OCI-LY3 (cell line): ENCODE data around the gene TRDMT1.

Source experiments
- H2AFZ ChIP-seq: fragments of 200-600, 300-600 bp; shearing (Covaris generic); 2 replicates; pipeline ENCODE4 v1.6.0; 2014; ENCODE audit warnings: antibody characterized with exemption, low read depth, low read length
- H3K27ac ChIP-seq: fragments of 200-600, 300-600 bp; sonication (generic); 2 replicates; pipeline ENCODE4 v1.5.1; 2014; ENCODE audit warnings: mild to moderate bottlenecking, low read length, moderate library complexity, mixed read lengths
- H3K27me3 ChIP-seq: fragments of 200-600, 300-600 bp; sonication (generic); 2 replicates; pipeline ENCODE4 v1.6.1; 2014; ENCODE audit warnings: low read depth, low read length, mixed read lengths
- H3K36me3 ChIP-seq: fragments of 200-600, 300-600 bp; sonication (generic); replicated peaks from 2 replicates; pipeline ENCODE3; 2014; ENCODE audit warnings: low read depth, low read length, mixed read lengths
- H3K4me1 ChIP-seq: fragments of 300-600, 200-600 bp; sonication (generic); 2 replicates; pipeline ENCODE4 v1.6.1; 2014; ENCODE audit warnings: low read length, mixed read lengths
- H3K4me2 ChIP-seq: fragments of 200-600, 300-600 bp; sonication (generic); 2 replicates; pipeline ENCODE4 v1.6.1; 2014; ENCODE audit warnings: low read length, mixed read lengths
- H3K4me3 ChIP-seq: fragments of 300-600, 200-600 bp; sonication (generic); 2 replicates; pipeline ENCODE4 v1.5.1; 2014; ENCODE audit warnings: antibody characterized with exemption, mild to moderate bottlenecking, low read length, moderate library complexity
- H3K79me2 ChIP-seq: fragments of 300-600, 200-600 bp; shearing (Covaris generic); 2 replicates; pipeline ENCODE4 v1.6.1; 2014; ENCODE audit warnings: mild to moderate bottlenecking, low read length, mixed read lengths
- H3K9ac ChIP-seq: fragments of 300-600, 200-600 bp; shearing (Covaris generic); 2 replicates; pipeline ENCODE4 v1.6.0; 2014; ENCODE audit warnings: mild to moderate bottlenecking, low read length, moderate library complexity
- H3K9me3 ChIP-seq: fragments of 200-600, 300-600 bp; shearing (Covaris generic); 2 replicates; pipeline ENCODE4 v1.6.1; 2014; ENCODE audit warnings: low read length, mixed read lengths; ENCODE audit not compliant: insufficient read depth
- H4K20me1 ChIP-seq: fragments of 200-600, 300-600 bp; sonication (generic); 2 replicates; pipeline ENCODE4 v1.6.1; 2016; ENCODE audit warnings: low read length, mixed read lengths; ENCODE audit not compliant: insufficient read depth
- EZH2phosphoT487 ChIP-seq: fragments of 200-600 bp; shearing (Covaris generic); IDR thresholded peaks from 2 replicates; pipeline ENCODE4 v1.6.1; 2018; ENCODE audit warnings: antibody characterized with exemption, mixed run types, low read depth
- TF ChIP-seq, protein P1 (sequence below): fragments of 200-600, 300-600 bp; sonication (generic); IDR thresholded peaks from 2 replicates; pipeline ENCODE4 v1.5.1; 2014; ENCODE audit warnings: antibody characterized with exemption, low read length, low read depth

The TRDMT1 gene

GRCh38 chr10:17140386-17140761 lies 61.1 kb downstream of the TRDMT1 start:
- H2AFZ ChIP-seq = no peak overlapping the region
- H4K20me1 ChIP-seq = no peaks in the 10 kb centered on the region
- H3K9ac ChIP-seq = no peak overlapping the region
- no peak overlapping the region for H3K27ac ChIP-seq
- TF ChIP-seq EZH2phosphoT487 = no peak
- TF ChIP-seq, protein P1, sequence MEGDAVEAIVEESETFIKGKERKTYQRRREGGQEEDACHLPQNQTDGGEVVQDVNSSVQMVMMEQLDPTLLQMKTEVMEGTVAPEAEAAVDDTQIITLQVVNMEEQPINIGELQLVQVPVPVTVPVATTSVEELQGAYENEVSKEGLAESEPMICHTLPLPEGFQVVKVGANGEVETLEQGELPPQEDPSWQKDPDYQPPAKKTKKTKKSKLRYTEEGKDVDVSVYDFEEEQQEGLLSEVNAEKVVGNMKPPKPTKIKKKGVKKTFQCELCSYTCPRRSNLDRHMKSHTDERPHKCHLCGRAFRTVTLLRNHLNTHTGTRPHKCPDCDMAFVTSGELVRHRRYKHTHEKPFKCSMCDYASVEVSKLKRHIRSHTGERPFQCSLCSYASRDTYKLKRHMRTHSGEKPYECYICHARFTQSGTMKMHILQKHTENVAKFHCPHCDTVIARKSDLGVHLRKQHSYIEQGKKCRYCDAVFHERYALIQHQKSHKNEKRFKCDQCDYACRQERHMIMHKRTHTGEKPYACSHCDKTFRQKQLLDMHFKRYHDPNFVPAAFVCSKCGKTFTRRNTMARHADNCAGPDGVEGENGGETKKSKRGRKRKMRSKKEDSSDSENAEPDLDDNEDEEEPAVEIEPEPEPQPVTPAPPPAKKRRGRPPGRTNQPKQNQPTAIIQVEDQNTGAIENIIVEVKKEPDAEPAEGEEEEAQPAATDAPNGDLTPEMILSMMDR = no peak
- no peaks in the 10 kb centered on the region for H3K79me2 ChIP-seq
- H3K4me1 ChIP-seq = no peaks in the 10 kb centered on the region
- H3K27me3 ChIP-seq = no peaks in the 10 kb centered on the region
- H3K36me3 ChIP-seq = no peaks in the 10 kb centered on the region
- no peaks in the 10 kb centered on the region for H3K9me3 ChIP-seq
- H3K4me3 ChIP-seq = no peak overlapping the region
- H3K4me2 ChIP-seq = no peak overlapping the region

GRCh38 chr10:17138460-17139042 lies 62.9 kb downstream of the TRDMT1 start:
- Histone ChIP-seq H3K4me2 (no peak overlapping the region), H3K9ac (no peak overlapping the region), H3K27ac (no peak overlapping the region), H3K36me3 (no peaks in the 10 kb centered on the region), H2AFZ (no peak overlapping the region), H3K27me3 (no peaks in the 10 kb centered on the region), H3K9me3 (no peaks in the 10 kb centered on the region), H4K20me1 (no peaks in the 10 kb centered on the region), H3K4me3 (no peak overlapping the region), H3K79me2 (no peaks in the 10 kb centered on the region), H3K4me1 (no peaks in the 10 kb centered on the region)
- TF ChIP-seq, protein P1 = no peak
- TF ChIP-seq EZH2phosphoT487 = no peak

DNA sequence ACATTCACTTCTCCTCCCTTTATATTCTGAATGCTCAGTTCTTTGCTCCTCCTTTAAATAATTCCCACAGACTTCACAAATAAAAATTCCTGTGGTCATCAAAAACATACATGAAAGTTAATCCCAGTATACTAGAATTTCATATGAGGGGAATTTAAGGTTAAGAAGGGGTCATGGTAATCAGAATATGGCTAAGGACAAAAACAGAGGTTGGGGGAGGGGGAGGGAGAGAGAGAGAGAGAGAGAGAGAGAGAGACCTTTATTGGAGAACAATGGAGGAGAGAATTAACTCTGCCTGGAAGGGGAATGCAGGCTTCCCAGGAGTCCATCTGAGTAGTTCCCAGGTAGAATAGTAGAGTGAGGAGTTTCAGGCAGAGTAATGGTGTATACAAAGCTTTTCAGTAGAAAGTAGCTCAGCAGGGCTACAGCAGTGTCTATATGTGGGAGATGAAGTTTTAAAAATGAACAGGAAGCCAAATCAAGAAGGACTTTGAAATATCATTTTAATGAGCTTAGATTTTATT lies 66.7 kb downstream of the TRDMT1 start:
- Histone ChIP-seq H3K9me3 (no peaks in the 10 kb centered on the region), H4K20me1 (no peaks in the 10 kb centered on the region), H3K4me2 (no peak overlapping the region), H3K9ac (no peak overlapping the region), H3K27ac (no peak overlapping the region), H3K4me1 (no peaks in the 10 kb centered on the region), H3K79me2 (no peaks in the 10 kb centered on the region), H3K4me3 (no peak overlapping the region), H2AFZ (no peak overlapping the region), H3K27me3 (no peaks in the 10 kb centered on the region), H3K36me3 (no peaks in the 10 kb centered on the region)
- TF ChIP-seq, protein P1 = no peak
- TF ChIP-seq EZH2phosphoT487 = no peak

DNA sequence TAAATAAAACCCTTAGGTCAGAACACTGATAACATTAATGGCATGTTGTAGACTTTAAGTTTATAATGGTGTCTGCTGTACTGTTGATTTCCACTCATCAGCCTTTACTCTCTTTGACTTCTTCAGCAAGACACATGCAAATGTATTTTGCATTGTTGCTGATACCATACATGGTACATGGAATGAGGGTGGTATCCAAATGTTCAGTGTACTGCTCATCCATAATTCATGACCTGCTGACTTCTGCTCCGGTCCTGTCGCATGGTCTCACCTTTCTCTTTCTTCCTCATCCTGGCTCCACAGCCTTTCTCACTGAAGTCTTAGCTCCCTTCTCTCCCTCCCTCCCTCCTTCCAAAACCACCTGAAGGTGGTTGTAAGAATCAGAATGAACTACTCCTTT lies 67.2 kb downstream of the TRDMT1 start:
- no peaks in the 10 kb centered on the region for H3K27me3 ChIP-seq
- no peak overlapping the region for H3K9ac ChIP-seq
- H2AFZ ChIP-seq = no peak overlapping the region
- H3K36me3 ChIP-seq = no peaks in the 10 kb centered on the region
- H3K9me3 ChIP-seq = no peaks in the 10 kb centered on the region
- H3K4me2 ChIP-seq = no peak overlapping the region
- H4K20me1 ChIP-seq = no peaks in the 10 kb centered on the region
- no peaks in the 10 kb centered on the region for H3K79me2 ChIP-seq
- H3K27ac ChIP-seq = no peak overlapping the region
- TF ChIP-seq EZH2phosphoT487 = no peak
- TF ChIP-seq, protein P1 = no peak
- H3K4me3 ChIP-seq = no peak overlapping the region
- H3K4me1 ChIP-seq = no peaks in the 10 kb centered on the region
